Parathyroid adenoma (tissue), 2 donors: ENCODE measurements around the gene VMP1.

Experiments used
- H2AFZ ChIP-seq: fragments of 300-600 bp; sonication (generic); one replicate; pipeline ENCODE4 v1.7.0; 2017; ENCODE audit warnings: antibody characterized with exemption, mild to moderate bottlenecking
- H3K27ac ChIP-seq: fragments of 300-600 bp; sonication (generic); one replicate; pipeline ENCODE4 v1.7.0; 2017
- H3K27me3 ChIP-seq: fragments of 300-600 bp; sonication (generic); one replicate; pipeline ENCODE4 v1.7.0; 2017; ENCODE audit warnings: low read length; ENCODE audit not compliant: control insufficient read depth, insufficient read depth
- H3K36me3 ChIP-seq: fragments of 300-600 bp; sonication (generic); one replicate; pipeline ENCODE4 v1.7.0; 2017; ENCODE audit warnings: low read length; ENCODE audit not compliant: control insufficient read depth, insufficient read depth
- H3K4me1 ChIP-seq: fragments of 300-600 bp; sonication (generic); one replicate; pipeline ENCODE4 v1.7.0; 2017; ENCODE audit warnings: control low read depth
- H3K4me2 ChIP-seq: fragments of 300-600 bp; sonication (generic); one replicate; pipeline ENCODE4 v1.7.0; 2017; ENCODE audit warnings: low read length
- H3K4me3 ChIP-seq: fragments of 300-600 bp; sonication (generic); one replicate; pipeline ENCODE4 v1.7.0; 2017; ENCODE audit warnings: low read depth, low read length
- H3K79me2 ChIP-seq: fragments of 300-600 bp; sonication (generic); one replicate; pipeline ENCODE4 v1.7.0; 2017; ENCODE audit warnings: control low read depth
- H3K9ac ChIP-seq: fragments of 300-600 bp; sonication (generic); one replicate; pipeline ENCODE4 v1.7.0; 2017; ENCODE audit warnings: mild to moderate bottlenecking
- H3K9me3 ChIP-seq: fragments of 300-600 bp; sonication (generic); one replicate; pipeline ENCODE4 v1.7.0; 2017; ENCODE audit warnings: low read length; ENCODE audit not compliant: control insufficient read depth
- CTCF ChIP-seq: fragments of 300-600 bp; sonication (generic); IDR thresholded peaks from one replicate; pipeline ENCODE4 v1.7.0; 2017; ENCODE audit warnings: antibody characterized with exemption, mild to moderate bottlenecking
- donor health status: primary hyperparathyroidism.

Gene VMP1

GRCh38 chr17:59765038-59765437 is 57.6 kb downstream of the VMP1 start:
- Histone ChIP-seq H3K79me2 (no peaks in the 10 kb centered on the region), H3K27me3 (no peaks in the 10 kb centered on the region), H3K4me1 (peaks cover 4% of the 10 kb centered on the region), H3K9ac (no peak overlapping the region), H3K9me3 (no peaks in the 10 kb centered on the region), H3K4me3 (no peak overlapping the region), H3K4me2 (no peak overlapping the region), H3K27ac (no peak overlapping the region), H2AFZ (no peak overlapping the region), H3K36me3 (no peaks in the 10 kb centered on the region)
- no peak for TF ChIP-seq CTCF

- no peak for TF ChIP-seq CTCF
- Histone ChIP-seq H3K9ac (no peak overlapping the region), H3K9me3 (no peaks in the 10 kb centered on the region), H3K4me3 (no peak overlapping the region), H2AFZ (no peak overlapping the region), H3K27me3 (no peaks in the 10 kb centered on the region), H3K4me2 (no peak overlapping the region), H3K27ac (no peak overlapping the region), H3K79me2 (no peaks in the 10 kb centered on the region), H3K36me3 (no peaks in the 10 kb centered on the region), H3K4me1 (peaks cover 4% of the 10 kb centered on the region)
These were observed 59.0 kb downstream of the VMP1 start for GRCh38 chr17:59766491-59766890.

GRCh38 chr17:59767176-59767575 is 59.7 kb downstream of the VMP1 start:
- no peak for TF ChIP-seq CTCF
- no peak overlapping the region for H2AFZ ChIP-seq
- no peak overlapping the region for H3K27ac ChIP-seq
- H3K79me2 ChIP-seq: no peaks in the 10 kb centered on the region
- H3K27me3 ChIP-seq: no peaks in the 10 kb centered on the region
- H3K9ac ChIP-seq: no peak overlapping the region
- no peak overlapping the region for H3K4me2 ChIP-seq
- H3K36me3 ChIP-seq: no peaks in the 10 kb centered on the region
- no peaks in the 10 kb centered on the region for H3K9me3 ChIP-seq
- H3K4me1 ChIP-seq: no peaks in the 10 kb centered on the region
- no peak overlapping the region for H3K4me3 ChIP-seq

- Histone ChIP-seq H3K4me1 (no peaks in the 10 kb centered on the region), H3K79me2 (no peaks in the 10 kb centered on the region), H3K4me2 (no peak overlapping the region), H3K27me3 (no peaks in the 10 kb centered on the region), H3K27ac (no peak overlapping the region), H3K4me3 (no peak overlapping the region), H3K36me3 (no peaks in the 10 kb centered on the region), H3K9me3 (no peaks in the 10 kb centered on the region), H2AFZ (no peak overlapping the region), H3K9ac (no peak overlapping the region)
- no peak for TF ChIP-seq CTCF
These were observed 62.4 kb downstream of the VMP1 start for GRCh38 chr17:59769887-59770286.

- Histone ChIP-seq H2AFZ (no peak overlapping the region), H3K4me2 (no peak overlapping the region), H3K79me2 (no peaks in the 10 kb centered on the region), H3K27ac (no peak overlapping the region), H3K36me3 (no peaks in the 10 kb centered on the region), H3K4me1 (no peaks in the 10 kb centered on the region), H3K9me3 (no peaks in the 10 kb centered on the region), H3K4me3 (no peak overlapping the region), H3K9ac (no peak overlapping the region), H3K27me3 (no peaks in the 10 kb centered on the region)
- no peak for TF ChIP-seq CTCF
These were observed 63.6 kb downstream of the VMP1 start for GRCh38 chr17:59771093-59771492.
